ENCODE measurements around the gene AMFR.

DNA sequence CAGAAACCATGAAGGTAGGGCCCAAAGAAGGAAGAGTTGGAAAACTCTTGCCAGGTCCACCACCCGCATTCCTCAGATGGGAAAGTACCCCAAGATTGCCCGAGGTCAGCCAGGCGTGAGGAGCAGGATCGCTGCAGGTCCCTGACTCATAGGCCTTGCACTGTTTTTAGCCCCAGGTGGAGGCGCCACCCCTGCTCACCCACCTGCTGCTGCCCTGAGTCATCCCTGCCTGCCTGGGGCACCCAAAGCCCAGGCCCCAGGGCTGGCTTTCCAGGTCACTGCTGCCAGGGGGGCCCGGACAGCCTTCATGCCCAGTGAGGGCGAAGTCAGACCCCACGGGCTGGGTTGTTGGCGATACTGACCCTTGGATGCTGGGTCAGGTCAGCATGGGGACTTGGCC lies 100.9 kb downstream of the AMFR start:
- TF ChIP-seq, protein P1, sequence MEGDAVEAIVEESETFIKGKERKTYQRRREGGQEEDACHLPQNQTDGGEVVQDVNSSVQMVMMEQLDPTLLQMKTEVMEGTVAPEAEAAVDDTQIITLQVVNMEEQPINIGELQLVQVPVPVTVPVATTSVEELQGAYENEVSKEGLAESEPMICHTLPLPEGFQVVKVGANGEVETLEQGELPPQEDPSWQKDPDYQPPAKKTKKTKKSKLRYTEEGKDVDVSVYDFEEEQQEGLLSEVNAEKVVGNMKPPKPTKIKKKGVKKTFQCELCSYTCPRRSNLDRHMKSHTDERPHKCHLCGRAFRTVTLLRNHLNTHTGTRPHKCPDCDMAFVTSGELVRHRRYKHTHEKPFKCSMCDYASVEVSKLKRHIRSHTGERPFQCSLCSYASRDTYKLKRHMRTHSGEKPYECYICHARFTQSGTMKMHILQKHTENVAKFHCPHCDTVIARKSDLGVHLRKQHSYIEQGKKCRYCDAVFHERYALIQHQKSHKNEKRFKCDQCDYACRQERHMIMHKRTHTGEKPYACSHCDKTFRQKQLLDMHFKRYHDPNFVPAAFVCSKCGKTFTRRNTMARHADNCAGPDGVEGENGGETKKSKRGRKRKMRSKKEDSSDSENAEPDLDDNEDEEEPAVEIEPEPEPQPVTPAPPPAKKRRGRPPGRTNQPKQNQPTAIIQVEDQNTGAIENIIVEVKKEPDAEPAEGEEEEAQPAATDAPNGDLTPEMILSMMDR (IDR thresholded peaks at IDR 0.05): no peak
- no peak for TF ChIP-seq POLR2A (IDR thresholded peaks at IDR 0.05)
- TF ChIP-seq POLR2AphosphoS5 (IDR thresholded peaks at IDR 0.05): no peak

All from suprapubic skin (tissue), 4 donors.